H9 (cell line): Measurements from ENCODE around the gene STK11IP. TPM values are rescaled to one million over a fixed set of nuclear protein-coding genes. Genes with fewer than 3 reads are reported as not detected.

Experiments used
- DNase-seq: peaks from one replicate; pipeline ENCODE4 v3.0.0-alpha.2; 2017
- H2AFZ ChIP-seq: one replicate; pipeline ENCODE4 v1.6.1; 2013; ENCODE audit warnings: mild to moderate bottlenecking, low read length, control low read depth, moderate library complexity
- H2AK5ac ChIP-seq: 2 replicates; pipeline ENCODE4 v1.6.1; 2013; ENCODE audit warnings: low read length, control low read depth, mixed read lengths; ENCODE audit not compliant: insufficient read length
- H2BK120ac ChIP-seq: one replicate; pipeline ENCODE4 v1.6.1; 2013; ENCODE audit warnings: low read depth, mild to moderate bottlenecking, low read length, control low read depth, inconsistent platforms; ENCODE audit not compliant: poor library complexity, severe bottlenecking
- H2BK12ac ChIP-seq: 2 replicates; pipeline ENCODE4 v1.6.1; 2013; ENCODE audit warnings: low read length, control low read depth, mixed read lengths, low read depth; ENCODE audit not compliant: insufficient read length
- H2BK15ac ChIP-seq: 2 replicates; pipeline ENCODE4 v1.6.1; 2013; ENCODE audit warnings: low read depth, low read length, control low read depth
- H2BK20ac ChIP-seq: one replicate; pipeline ENCODE4 v1.6.1; 2013; ENCODE audit warnings: low read depth, mild to moderate bottlenecking, low read length, control low read depth, inconsistent platforms; ENCODE audit not compliant: poor library complexity, severe bottlenecking
- H2BK5ac ChIP-seq: 2 replicates; pipeline ENCODE4 v1.6.1; 2013; ENCODE audit warnings: low read length, control low read depth, mixed read lengths; ENCODE audit not compliant: insufficient read length
- H3K14ac ChIP-seq: 2 replicates; pipeline ENCODE4 v1.6.1; 2013; ENCODE audit warnings: low read length, control low read depth; ENCODE audit not compliant: insufficient read depth
- H3K18ac ChIP-seq: 2 replicates; pipeline ENCODE4 v1.6.1; 2013; ENCODE audit warnings: low read depth, mild to moderate bottlenecking, mixed read lengths, low read length, control low read depth; ENCODE audit not compliant: insufficient read length
- H3K23ac ChIP-seq: 2 replicates; pipeline ENCODE4 v1.6.1; 2013; ENCODE audit warnings: low read length, control low read depth, mixed read lengths, low read depth; ENCODE audit not compliant: insufficient read length
- H3K23me2 ChIP-seq: 2 replicates; pipeline ENCODE4 v1.6.1; 2013; ENCODE audit warnings: low read depth, mild to moderate bottlenecking, mixed read lengths, low read length, control low read depth; ENCODE audit not compliant: insufficient read length, poor library complexity, severe bottlenecking
- H3K27ac ChIP-seq: 2 replicates; pipeline ENCODE4 v1.5.1; 2013; ENCODE audit warnings: low read length, control low read depth, mixed read lengths, low read depth; ENCODE audit not compliant: insufficient read length
- H3K27me3 ChIP-seq: 2 replicates; pipeline ENCODE4 v1.6.1; 2013; ENCODE audit warnings: low read length, control low read depth, inconsistent platforms; ENCODE audit not compliant: insufficient read depth
- H3K4ac ChIP-seq: 2 replicates; pipeline ENCODE4 v1.6.1; 2013; ENCODE audit warnings: low read depth, mild to moderate bottlenecking, control low read depth, inconsistent platforms, low read length, moderate library complexity
- H3K4me1 ChIP-seq: 2 replicates; pipeline ENCODE4 v1.6.1; 2013; ENCODE audit warnings: low read length, control low read depth, inconsistent platforms; ENCODE audit not compliant: insufficient read depth
- H3K4me2 ChIP-seq: 2 replicates; pipeline ENCODE4 v1.6.1; 2013; ENCODE audit warnings: low read length, control low read depth, mixed read lengths; ENCODE audit not compliant: insufficient read length, insufficient read depth
- H3K56ac ChIP-seq: 2 replicates; pipeline ENCODE4 v1.6.1; 2013; ENCODE audit warnings: low read depth, mild to moderate bottlenecking, mixed read lengths, low read length, control low read depth; ENCODE audit not compliant: insufficient read length
- H3K79me1 ChIP-seq: 2 replicates; pipeline ENCODE4 v1.6.1; 2013; ENCODE audit warnings: low read depth, mild to moderate bottlenecking, moderate library complexity, low read length, control low read depth, inconsistent platforms; ENCODE audit not compliant: insufficient read depth, poor library complexity, severe bottlenecking
- H3K79me2 ChIP-seq: 2 replicates; pipeline ENCODE4 v1.6.1; 2013; ENCODE audit warnings: low read length, control low read depth, inconsistent platforms; ENCODE audit not compliant: insufficient read depth
- H3K9ac ChIP-seq: 2 replicates; pipeline ENCODE4 v1.6.1; 2013; ENCODE audit warnings: low read length, control low read depth, mixed read lengths; ENCODE audit not compliant: insufficient read length; ENCODE audit errors: extremely low read depth
- H3K9me3 ChIP-seq: one replicate; pipeline ENCODE4 v1.6.1; 2013; ENCODE audit warnings: low read depth, low read length, inconsistent platforms; ENCODE audit not compliant: control insufficient read depth
- H3T11ph ChIP-seq: one replicate; pipeline ENCODE4 v1.6.1; 2013; ENCODE audit warnings: mild to moderate bottlenecking, low read length, control low read depth, inconsistent platforms
- H4K20me1 ChIP-seq: one replicate; pipeline ENCODE4 v1.6.1; 2013; ENCODE audit not compliant: control insufficient read depth, insufficient read length, insufficient read depth
- H4K5ac ChIP-seq: 2 replicates; pipeline ENCODE4 v1.6.1; 2013; ENCODE audit warnings: low read depth, mild to moderate bottlenecking, mixed read lengths, low read length, control low read depth; ENCODE audit not compliant: insufficient read length
- H4K8ac ChIP-seq: replicated peaks from 2 replicates; pipeline ENCODE4 v1.6.1; 2013; ENCODE audit warnings: low read length, control low read depth, mixed read lengths, low read depth; ENCODE audit not compliant: insufficient read length
- H4K91ac ChIP-seq: 2 replicates; pipeline ENCODE4 v1.6.1; 2013; ENCODE audit warnings: low read depth, mild to moderate bottlenecking, moderate library complexity, mixed read lengths, low read length, control low read depth; ENCODE audit not compliant: insufficient read length
- H3K27ac Mint-ChIP-seq, 3 experiments: 2 replicates in 2 of 3; 3 replicates in 1 of 3; pipeline ENCODE4 v1.8.0; 2020 to 2021; ENCODE audit warnings: mixed read lengths in 3 of 3, mild to moderate bottlenecking in 1 of 3, moderate library complexity in 1 of 3
- H3K27me3 Mint-ChIP-seq: 2 replicates; pipeline ENCODE4 v1.8.0; 2021; ENCODE audit warnings: low read depth, mild to moderate bottlenecking, moderate library complexity, mixed read lengths
- H3K36me3 Mint-ChIP-seq, 3 experiments: 2 replicates in 2 of 3; 3 replicates in 1 of 3; pipeline ENCODE4 v1.8.0; 2020 to 2021; ENCODE audit warnings: low read depth in 3 of 3, mixed read lengths in 3 of 3; ENCODE audit not compliant: insufficient read depth in 1 of 3
- H3K4me1 Mint-ChIP-seq, 2 experiments: 2 replicates each; pipeline ENCODE4 v1.8.0; 2020; ENCODE audit warnings: mixed read lengths in 2 of 2
- H3K4me3 Mint-ChIP-seq, 2 experiments: 2 replicates in 1 of 2; 3 replicates in 1 of 2; pipeline ENCODE4 v1.8.0; 2020 to 2021; ENCODE audit warnings: mild to moderate bottlenecking in 2 of 2, mixed read lengths in 2 of 2, moderate library complexity in 1 of 2
- H3K9me3 Mint-ChIP-seq, 2 experiments: 2 replicates in 1 of 2; 3 replicates in 1 of 2; pipeline ENCODE4 v1.8.0; 2020; ENCODE audit warnings: mild to moderate bottlenecking in 2 of 2, mixed read lengths in 2 of 2, moderate library complexity in 1 of 2
- CTCF ChIP-seq: fragments of 200-600 bp; sonication (generic); conservative IDR thresholded peaks from 3 replicates; pipeline ENCODE4 v1.8.0; 2021; ENCODE audit warnings: antibody characterized with exemption, mild to moderate bottlenecking
- WGBS: extraction: QIAGEN DNeasy Blood & Tissue Kit; methylation state at CpG from one replicate; pipeline ENCODE4 v1.1.7; 2013; ENCODE audit warnings: missing lambda C conversion rate, low lambda C conversion rate, mixed read lengths; ENCODE audit not compliant: insufficient read length; ENCODE audit errors: extremely low coverage; 5-methylcytosine and 5-hydroxymethylcytosine counted together
- total RNA-seq: library from RNA; stranded (reverse); gene quantifications from 2 replicates; pipeline ENCODE4 v1.2.1, GENCODE V29; 2021

The STK11IP gene
- total RNA-seq, 1 experiment from 2014 or later: 31.1 TPM

DNA sequence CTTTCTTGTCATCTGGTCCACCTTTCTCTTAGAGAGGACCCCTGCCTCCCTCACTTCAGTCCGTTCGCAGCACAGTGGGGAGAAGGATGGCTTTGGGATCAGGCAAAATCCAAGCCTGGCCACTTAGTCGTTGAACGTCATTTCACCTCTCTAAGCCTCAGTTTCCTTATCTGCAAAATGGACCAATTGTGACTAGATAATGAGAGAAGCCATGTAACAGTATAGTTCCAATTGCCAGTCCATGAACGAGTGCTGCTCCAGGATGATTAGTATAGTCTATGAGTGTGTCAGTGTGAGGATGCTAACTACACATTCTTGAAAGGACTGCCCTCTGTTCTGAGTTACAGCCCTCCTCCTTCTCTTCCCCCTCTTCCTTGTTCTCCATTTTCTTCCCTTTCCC, 24.5 kb upstream of the STK11IP start:
- Histone ChIP-seq H3K27ac (no peak overlapping the region), H4K5ac (no peak overlapping the region), H3K18ac (no peak overlapping the region), H3K79me1 (no peaks in the 10 kb centered on the region), H2AK5ac (no peak overlapping the region), H3K14ac (no peak overlapping the region), H3K4ac (no peak overlapping the region), H2BK15ac (no peak overlapping the region), H2BK5ac (no peak overlapping the region), H3K23ac (no peak overlapping the region), H2BK12ac (no peak overlapping the region), H3K27me3 (no peaks in the 10 kb centered on the region; the same call in 1 of the 2 replicates), H3K9ac (no peak overlapping the region), H4K91ac (no peak overlapping the region), H3K56ac (no peak overlapping the region), H3K4me2 (no peak overlapping the region), H2BK120ac (no peak overlapping the region), H3T11ph (no peak overlapping the region), H4K20me1 (no peaks in the 10 kb centered on the region), H3K23me2 (peaks cover 7% of the 10 kb centered on the region), H3K4me1 (peaks cover 5% of the 10 kb centered on the region; the same call in 1 of the 2 replicates), H3K9me3 (no peaks in the 10 kb centered on the region), H4K8ac (no peak overlapping the region), H2BK20ac (no peak overlapping the region), H2AFZ (no peak overlapping the region), H3K79me2 (no peaks in the 10 kb centered on the region)
- Mint-ChIP-seq H3K4me1 (peaks cover 48 to 63% of the 10 kb centered on the region in 2 experiments), H3K27me3 (peaks cover 20% of the 10 kb centered on the region), H3K4me3 (peak overlapping the region in 1 of 2 experiments; percentile 39; a peak in 2 of 5 replicates), H3K36me3 (peaks cover 15 to 18% (median 17%) of the 10 kb centered on the region in 3 experiments), H3K27ac (no peak overlapping the region), H3K9me3 (no peaks in the 10 kb centered on the region; a peak in 1 of 5 replicates)
- no peak for DNase-seq
- no peak for TF ChIP-seq CTCF
- WGBS: no CpG with 5 or more reads among the region's 5 CpGs
